ENCODE measurements around the gene PIM3. TPM values are rescaled to one million over a fixed set of nuclear protein-coding genes. Genes with fewer than 3 reads are reported as not detected.

Gene PIM3
- total RNA-seq, 1 experiment from 2014 or later: 67.0 TPM

GRCh38 chr22:50012211-50013181, 51.9 kb downstream of the PIM3 start, which contains the start of gene IL17REL:
Gene IL17REL (minus strand): TSS chr22:50012765. CDS start chr22:50012646, 119 bp downstream.
- Histone ChIP-seq H3F3A (ENCODE audit: insufficient read depth, low read depth) (peaks cover 15% of the 10 kb centered on the region), H3K9me2 (ENCODE audit: insufficient read depth) (no peaks in the 10 kb centered on the region), H3K4me3 (no peak within 1 kb of the TSS), H3K9me3 (ENCODE audit: insufficient read depth, low read depth) (no peaks in the 10 kb centered on the region), H3K36me3 (ENCODE audit: low read depth) (no peaks in the 10 kb centered on the region), H3K4me2 (no peak within 1 kb of the TSS), H3K4me1 (replicated peaks; ENCODE audit: insufficient read depth) (0 out of 2 replicates have a peak, but pooled peaks cover 14% of the 10 kb centered on the region), H3K79me2 (ENCODE audit: low read depth) (no peaks in the 10 kb centered on the region), H2AFZ (no peak within 1 kb of the TSS), H3K27me3 (ENCODE audit: insufficient read depth, low read depth) (peaks cover 32% of the 10 kb centered on the region), H3K27ac (no peak within 1 kb of the TSS), H4K20me1 (ENCODE audit: insufficient read depth) (0 out of 2 replicates have a peak, but pooled peaks cover 6% of the 10 kb centered on the region)
- BruUV-seq (replicated peaks): no TSS peak
- POLR2A ChIA-PET (ENCODE audit: unreplicated experiment): no interaction called here
- CTCF ChIA-PET: interaction anchor here (0.6 to 1.7 kb wide), 2 partner anchors 15 to 41 kb away, joined by 3 to 8 read pairs; no protein-coding TSS in a partner anchor
- DNase-seq: peak in 1 of 2 experiments; percentile 41
- intact Hi-C loops (cut with micrococcal nuclease; ENCODE audit: unreplicated experiment): no loop called here
- TF ChIP-seq EZH2 (IDR thresholded peaks at IDR 0.05; ENCODE audit: low read depth) (no peak), CTCF (conservative IDR thresholded peaks at IDR 0.05) (no peak)

Small RNA genes lying within 50 kb of the gene (microRNA-seq; reads per million reads assigned to microRNA genes)
- gene MIR6821 (ENCODE audit: borderline number of aligned reads, borderline replicate concordance): 2.0 reads per million

Other genes starting within 250 kb of the PIM3 start
- 28.5 and 30.9 TPM in 2 replicates for gene BRD1, start 132.9 kb upstream of the PIM3 start, total RNA-seq (2021)
- gene ZBED4, start 106.9 kb upstream of the PIM3 start, total RNA-seq (2021): 18.2 and 21.4 TPM in 2 replicates
- 16.8 and 19.2 TPM in 2 replicates for gene ALG12, start 42.3 kb upstream of the PIM3 start, total RNA-seq (2021)
- 30.7 and 34.1 TPM in 2 replicates for gene CRELD2, start 42.1 kb upstream of the PIM3 start, total RNA-seq (2021)
- not detected in 2 replicates for gene IL17REL, start 52.0 kb downstream of the PIM3 start, total RNA-seq (2021)
- not detected in 2 replicates for gene TTLL8, start 97.5 kb downstream of the PIM3 start, total RNA-seq (2021)
- gene MLC1, start 124.7 kb downstream of the PIM3 start, total RNA-seq (2021): not detected in 2 replicates
- not detected in 2 replicates for gene MOV10L1, start 129.2 kb downstream of the PIM3 start, total RNA-seq (2021)
- 46.3 and 51.7 TPM in 2 replicates for gene PANX2, start 210.0 kb downstream of the PIM3 start, total RNA-seq (2021)
- gene TRABD, start 225.1 kb downstream of the PIM3 start, total RNA-seq (2021): 68.2 and 78.8 TPM in 2 replicates
- gene SELENOO, start 240.2 kb downstream of the PIM3 start, total RNA-seq (2021): 27.4 and 36.2 TPM in 2 replicates

Measured in PC-9 (cell line).